ENCODE measurements around the gene ZBTB20.
"Not testable (repeated sequence)": the region's sequence is repeated elsewhere in the genome, so short reads cannot be mapped to it uniquely, and the experiment has no call there.

Gene ZBTB20

DNA sequence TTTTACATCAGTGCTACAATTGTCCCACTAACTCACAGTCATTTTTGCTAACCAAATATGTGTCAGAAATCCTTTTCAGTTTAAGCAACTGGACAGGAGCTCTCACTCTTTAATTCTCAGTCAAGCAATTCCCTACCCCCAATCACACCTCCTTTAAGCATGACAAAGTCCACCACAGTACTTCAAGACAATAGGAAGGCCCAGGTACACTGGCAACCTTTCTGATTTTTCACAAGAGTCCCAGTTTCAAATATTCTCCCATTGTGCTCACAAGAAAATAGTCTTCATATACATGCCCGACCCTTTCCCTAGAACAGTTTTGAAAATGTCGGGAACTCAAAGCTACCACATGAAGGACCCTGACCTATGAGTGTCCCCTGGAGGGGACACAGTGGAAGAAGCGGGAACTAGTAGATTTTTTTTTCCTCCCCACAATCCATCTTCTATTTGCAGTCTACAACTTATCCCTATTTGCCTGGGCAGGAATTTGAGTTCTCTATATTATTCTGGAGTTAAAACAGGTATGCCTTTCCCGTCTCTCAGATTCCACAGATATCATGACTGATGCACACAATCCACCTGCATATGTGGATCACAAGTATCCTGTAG lies 439.7 kb downstream of the ZBTB20 start:
- no peak for DNase-seq

DNA sequence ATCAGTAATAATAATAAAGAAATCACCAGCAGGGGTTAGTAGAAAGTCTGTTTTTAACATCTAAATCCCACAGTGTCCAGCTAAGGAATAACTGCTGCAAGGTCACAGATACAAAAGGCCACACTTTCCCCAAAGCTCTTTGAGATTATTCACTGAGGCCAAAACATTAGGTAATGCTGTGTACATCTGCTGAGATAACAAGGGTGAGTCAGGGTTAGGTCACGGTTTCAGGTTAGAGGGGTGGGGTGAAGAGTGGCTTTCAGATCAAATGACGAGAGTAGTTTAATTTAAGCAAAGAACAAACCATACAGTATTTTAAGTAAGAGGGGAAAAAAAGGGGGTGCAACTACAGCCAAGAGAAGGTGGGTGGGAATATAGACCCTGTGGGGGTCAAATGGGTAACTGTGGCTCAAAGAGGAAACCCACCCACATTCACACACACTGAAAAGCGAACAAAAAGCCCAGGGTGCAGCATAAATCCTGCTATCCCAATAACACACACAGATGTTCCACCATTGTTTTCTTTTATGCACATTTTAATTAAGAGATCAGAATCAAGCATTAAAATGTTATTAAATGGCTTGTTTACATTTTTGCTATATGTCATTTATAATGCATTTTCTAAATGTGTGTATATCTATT lies 440.4 kb downstream of the ZBTB20 start:
- DNase-seq, result peak; percentile 18

DNA sequence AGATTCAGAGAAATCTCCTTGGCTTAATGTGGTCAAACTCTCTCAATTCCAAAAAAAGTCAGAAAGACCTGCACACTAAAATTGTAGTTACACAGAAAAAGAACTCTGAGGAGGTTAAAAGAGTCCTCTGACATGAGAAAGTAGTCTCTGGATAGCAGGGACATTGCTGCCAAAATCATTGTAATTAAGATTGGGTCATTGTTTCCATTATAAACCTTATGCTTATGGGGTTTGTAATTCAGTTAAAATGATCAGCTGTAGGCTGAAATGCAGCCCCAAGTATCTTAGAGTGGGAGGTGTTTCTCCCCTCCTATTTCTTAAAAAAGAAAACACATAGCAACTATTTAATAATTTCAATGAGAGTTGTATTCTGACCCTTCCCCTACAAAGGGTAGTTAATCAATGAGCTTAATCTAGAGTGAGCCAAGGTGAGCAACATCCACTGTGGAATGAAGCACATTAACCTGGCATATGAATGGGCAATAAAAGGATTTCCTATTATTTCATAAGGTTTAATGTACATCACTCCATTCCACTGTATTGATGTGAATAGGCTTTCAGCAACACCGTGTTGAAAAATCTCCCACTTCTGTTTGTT lies 446.4 kb downstream of the ZBTB20 start:
- DNase-seq, result no peak

DNA sequence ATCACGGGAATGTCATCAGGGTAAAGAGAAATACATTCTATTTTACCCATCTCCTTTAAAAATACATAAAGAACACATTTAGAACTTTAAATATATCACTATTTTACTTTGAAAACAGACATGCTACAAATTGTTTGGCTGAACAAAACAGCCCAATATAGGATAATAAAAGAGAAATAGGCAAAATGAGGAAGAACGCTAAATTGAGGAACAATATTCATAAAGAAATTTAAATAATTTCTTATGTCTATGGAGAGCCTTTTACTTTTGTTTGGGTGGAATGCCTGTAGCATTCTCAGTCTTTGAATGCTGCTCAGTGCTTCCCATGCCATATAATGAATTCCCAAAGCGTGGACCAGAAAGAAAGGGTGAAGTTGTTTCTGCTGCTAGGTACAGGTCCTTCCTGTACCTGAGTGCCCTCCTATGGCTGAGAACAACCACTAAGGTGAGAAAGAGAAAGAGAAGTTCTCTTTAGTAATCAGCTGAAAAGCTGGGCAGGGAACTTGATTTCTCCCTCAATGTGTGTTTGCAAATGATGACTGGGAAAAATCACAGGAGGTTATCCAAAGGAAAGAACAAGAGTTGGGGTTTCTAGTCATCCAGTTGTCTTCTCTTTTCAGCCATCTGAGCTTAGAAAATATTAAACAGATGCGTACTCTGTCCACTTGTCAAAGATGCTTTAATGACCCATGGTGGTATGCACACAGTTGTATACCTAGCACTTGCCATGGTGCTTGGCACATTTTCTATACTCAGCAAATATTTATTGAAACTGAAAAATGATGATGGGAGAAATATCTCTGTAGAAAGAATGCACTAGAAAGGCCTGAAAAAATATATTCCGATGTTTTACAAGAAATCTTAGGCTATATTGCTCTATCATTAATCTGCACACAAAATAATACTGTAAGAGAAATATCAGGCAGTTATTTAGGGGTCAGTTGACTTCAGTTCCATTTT lies 448.7 kb downstream of the ZBTB20 start:
- no peak for DNase-seq

DNA sequence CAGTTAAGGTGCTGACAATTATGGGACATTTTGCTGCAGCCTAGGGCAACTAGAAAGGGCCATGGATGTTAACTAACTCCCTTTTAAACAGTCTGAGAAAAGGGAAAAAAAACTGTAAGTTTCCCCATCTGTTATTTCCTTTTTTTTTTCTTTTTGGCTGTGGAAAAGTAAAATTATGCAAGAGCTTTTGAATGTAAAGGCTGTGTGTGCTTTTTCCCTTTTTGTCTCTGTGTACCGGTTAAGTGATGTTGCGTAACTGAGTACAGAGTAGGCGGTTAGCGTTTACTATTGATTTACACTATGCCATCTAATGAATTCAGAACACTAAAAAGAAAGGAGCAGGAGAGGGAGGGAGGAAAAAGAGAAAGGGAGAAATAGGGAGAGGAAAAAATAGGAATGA lies 449.7 kb downstream of the ZBTB20 start:
- DNase-seq, result no peak

DNA sequence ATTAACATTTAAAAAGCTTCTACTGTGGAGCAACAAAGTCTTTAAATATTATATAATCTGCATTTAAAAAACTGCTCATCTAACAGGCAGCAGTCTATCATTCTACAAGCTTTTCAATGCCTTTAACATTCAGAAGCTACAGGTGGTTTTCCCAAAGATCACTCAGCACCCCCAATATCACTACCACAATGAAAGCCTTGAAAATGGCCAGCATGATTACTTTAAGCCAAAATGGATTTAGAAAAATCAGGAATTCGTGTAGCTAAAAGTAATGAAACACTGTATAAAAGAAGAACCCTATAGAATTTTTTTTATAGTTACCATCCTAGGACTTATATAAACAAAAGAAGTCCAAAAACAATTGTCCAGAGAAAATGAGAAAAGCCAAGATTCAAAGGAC lies 452.8 kb downstream of the ZBTB20 start:
- no peak for DNase-seq

DNA sequence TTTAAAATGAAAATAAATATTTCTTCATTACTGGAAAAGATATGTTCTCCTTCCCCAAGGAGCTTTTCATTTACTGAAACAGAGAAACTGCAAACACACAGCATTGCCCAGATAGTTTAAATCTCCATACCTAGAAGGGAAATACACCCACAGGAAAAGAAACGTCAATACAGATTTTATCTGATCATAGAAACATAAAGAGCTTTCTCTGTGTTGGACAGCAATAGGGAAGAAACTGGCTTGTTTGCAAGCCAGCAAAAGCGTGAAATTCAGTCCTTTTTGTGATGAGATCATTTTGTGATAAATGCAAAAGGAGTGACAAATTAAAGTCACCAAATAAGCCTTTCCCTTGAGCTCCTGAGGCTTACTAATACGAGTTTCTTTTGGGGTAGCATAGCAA lies 455.2 kb downstream of the ZBTB20 start:
- DNase-seq, result no peak

DNA sequence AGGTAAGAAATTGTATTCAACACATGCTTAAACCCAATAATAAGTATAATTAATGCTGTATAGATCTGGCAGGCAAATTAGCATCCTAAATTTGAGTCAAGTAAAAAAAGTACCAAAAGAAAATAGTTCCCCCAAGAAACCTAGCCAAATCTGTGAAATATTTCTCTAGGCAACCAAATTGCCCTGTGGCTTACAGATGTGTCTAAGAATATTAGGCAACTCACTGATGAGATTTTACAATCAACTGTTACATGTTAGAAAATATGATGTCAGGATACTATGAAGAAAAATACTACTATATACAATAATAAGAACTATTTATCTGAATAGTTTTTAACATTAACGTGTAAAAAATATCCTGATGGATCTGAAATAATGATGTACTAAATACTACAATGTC lies 456.2 kb downstream of the ZBTB20 start:
- no peak for DNase-seq

DNA sequence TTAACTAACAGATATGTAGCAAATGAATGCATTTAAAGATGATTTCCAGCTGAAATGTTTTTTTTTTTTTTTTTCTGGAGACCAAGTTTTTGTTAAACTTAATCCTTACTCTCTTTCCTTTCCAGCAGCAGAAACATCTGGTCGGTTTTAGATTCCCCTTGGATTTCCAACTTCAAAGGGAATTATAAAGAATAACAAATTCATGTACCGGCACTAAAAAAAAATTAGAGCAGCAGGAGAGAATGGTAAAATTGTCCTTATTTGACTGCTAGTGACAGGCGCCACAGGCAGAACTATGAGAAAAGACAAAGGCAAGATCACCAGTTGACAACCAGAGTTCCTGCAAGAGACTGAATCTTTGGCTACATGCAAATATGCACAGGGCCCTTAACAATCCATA lies 459.9 kb downstream of the ZBTB20 start:
- no peak for DNase-seq

DNA sequence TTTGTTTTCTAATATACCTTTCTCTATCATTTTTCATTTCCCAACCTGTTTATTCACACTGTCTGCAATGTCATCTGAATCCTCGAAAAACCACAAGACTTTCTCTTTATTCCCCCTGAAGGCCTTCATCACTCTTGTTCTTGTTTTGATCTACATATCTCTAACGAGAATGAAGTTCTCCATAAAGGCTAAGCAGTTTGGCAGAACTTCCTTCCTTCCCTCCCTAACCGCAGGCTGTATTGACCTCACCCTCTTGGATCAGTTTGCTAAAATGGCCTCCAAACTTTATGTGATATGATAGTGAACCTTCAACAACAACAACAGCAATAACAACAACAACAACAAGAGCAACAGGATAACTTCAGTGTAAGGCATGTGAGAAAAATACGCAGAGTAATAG lies 460.5 kb downstream of the ZBTB20 start:
- DNase-seq, result no peak

DNA sequence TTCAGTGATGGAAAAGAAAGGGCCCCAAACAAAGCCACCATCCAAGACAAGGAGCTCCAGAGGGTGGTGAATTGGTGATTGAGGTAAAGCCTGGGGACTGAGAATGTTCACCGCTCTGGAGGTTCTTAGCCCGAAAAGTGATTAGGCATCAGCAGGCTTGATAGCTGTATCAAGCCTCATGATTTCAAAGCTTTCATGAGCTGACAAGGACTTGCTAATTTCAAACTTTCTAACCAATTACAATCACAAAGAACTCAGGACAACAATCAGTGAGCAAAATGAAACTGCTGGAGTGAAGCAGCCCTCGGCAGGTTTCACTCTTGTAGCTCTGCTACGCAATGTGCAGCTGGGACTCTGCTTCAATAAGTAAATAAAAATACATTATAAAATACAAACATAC lies 461.9 kb downstream of the ZBTB20 start:
- DNase-seq, result no peak

DNA sequence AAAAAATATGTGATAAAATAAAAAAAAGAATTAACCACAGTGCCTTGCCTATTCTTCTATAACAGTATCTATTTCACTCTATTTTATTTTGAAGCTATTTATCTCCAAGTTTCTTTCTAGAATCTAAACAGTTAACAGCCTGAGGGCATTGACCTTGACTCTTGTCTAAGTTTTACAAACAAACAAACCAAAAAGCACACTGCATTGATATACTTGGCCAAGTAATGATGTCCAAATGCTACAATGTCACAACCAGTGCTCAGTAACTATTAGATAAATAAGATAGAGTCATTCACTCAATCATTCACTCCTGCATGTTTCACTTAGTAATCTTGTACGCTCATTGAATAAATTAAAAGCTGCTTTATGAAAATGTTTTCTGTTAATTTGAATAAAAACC lies 466.8 kb downstream of the ZBTB20 start:
- DNase-seq, result no peak

DNA sequence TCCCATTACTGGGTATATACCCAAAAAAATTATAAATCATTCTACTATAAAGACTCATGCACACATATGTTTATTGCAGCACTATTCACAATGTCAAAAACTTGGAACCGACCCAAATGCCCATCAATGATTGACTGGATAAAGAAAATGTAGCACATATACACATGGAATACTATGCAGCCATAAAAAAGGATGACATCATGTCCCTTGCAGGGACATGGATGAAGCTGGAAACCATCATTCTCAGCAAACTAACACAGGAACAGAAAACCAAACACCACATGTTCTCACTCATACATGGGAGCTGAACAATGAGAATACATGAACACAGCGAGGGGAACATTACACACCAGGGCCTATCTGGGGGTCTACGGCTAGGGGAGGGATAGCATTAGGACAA lies 467.3 kb downstream of the ZBTB20 start:
- DNase-seq, result not testable (repeated sequence)

DNA sequence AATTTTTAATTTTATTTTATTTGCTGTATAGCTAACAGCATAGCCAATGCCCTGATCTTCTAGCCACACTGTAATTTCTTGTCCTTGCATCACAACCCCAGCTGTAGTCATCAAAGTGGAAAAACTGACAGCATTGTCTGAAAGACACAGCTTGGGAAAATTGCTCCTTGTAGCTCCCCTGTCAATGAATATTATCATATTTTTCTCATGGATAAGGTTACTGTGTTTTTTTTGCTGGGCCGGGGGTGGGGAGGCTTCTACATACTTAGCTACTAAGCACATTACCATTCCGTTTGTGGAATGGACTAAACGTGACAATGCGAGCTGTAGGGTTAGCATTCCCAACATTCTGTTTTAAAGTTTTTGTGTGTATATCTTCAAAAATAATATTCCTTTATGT lies 472.0 kb downstream of the ZBTB20 start:
- no peak for DNase-seq

DNA sequence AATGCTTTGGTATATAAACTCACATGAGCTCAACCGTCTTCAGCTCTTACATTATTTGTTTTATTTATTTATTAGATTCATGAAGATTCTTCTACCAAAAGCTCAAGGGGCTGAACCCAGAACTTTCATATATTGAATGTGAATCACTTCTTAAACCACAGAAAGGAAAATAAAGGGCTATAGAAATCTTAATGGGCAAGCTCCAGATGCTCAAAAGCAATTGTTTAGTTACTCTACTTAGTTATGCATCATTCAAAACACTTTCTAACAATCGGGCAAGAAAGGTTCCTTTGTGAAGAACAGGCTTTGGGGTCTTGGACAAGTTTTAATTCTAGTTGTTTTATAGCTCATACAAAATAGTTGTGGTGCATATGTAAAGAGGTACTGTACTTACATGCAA lies 473.1 kb downstream of the ZBTB20 start:
- no peak for DNase-seq

DNA sequence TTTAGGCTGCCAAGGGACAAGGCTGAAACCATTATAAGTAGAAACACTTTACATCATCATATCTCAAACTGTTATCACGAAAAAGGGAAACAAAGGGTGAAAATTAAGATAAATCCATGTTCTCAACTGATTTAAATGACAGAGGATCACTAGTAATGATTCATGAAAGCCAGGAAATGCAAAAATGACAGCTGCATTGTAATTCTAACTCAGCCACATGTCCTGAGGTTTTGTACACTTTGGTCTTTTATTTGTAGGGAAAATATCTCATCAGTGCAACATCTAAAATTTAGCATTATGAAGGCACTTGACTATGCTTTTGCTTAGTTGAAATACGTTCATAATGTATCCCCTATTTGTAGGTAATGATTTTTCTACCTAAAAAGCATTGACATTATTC lies 473.6 kb downstream of the ZBTB20 start:
- no peak for DNase-seq

DNA sequence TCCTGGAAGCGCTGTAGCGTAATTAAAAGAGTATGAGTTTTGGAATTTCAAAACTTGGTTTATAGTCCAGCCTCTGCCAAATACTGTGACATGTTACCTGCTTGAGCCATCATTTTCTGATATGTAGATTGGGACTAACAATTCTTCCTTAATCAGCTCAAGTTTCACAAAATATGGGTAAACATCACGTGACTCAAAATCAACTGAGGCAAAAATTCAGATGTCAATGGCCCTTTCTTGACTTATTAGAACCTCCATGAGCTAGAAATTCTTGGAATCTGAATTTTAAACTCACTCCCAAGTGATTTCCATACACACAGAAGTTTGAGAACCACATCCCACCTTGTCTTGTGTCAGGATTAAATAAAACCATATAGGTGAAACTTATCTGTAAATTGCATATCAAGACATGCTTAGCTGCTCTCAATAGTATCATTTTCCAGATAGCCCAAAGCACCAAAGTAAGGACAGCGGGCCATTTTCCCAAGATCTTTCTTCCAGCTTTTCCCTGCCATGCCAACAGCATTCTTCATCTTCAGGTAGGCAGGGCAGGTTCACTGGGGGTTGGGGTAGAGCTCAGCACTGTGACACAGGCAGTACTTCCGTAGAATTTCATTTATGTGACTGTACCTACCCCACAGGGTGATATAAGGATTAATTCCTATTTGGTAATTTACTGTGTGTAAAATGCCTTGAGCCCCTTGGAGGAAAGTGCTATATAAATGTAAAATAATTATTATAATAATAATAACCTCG lies 474.2 kb downstream of the ZBTB20 start:
- no peak for DNase-seq

DNA sequence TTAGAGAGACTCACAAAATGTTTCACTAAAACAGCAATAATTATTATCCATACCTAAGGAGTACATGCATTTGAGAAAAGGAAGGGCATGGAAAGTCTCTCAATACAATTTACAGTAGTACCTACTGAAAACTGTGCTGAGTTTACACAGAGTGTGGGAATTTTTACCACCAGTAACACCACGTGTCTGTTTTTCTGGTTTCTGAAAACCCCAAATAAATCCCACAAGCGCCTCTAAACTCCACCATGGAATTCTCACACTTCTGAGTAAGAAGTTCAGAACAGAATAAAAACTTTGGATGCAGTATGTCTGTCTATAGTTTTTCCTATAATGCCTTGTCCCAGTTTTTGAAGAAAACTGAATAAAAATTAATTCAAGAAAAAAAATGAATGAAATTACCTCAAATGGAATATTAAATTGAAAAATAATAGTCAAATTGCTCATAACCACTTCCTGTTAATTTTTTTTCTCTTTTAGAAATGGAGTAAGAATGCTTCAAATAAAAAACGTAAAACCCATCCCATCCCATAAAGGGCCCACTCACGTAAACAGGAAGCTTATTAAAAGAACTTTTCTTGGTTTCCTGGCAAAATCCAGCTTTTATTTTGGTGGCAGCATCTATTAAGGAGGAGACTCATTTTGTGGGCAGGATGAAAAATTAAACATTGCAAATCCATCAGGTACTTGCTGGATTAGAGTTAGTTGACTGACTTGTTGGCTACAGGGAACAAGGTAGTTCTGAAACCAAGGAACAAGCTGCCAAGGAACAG lies 475.2 kb downstream of the ZBTB20 start:
- DNase-seq, result no peak

DNA sequence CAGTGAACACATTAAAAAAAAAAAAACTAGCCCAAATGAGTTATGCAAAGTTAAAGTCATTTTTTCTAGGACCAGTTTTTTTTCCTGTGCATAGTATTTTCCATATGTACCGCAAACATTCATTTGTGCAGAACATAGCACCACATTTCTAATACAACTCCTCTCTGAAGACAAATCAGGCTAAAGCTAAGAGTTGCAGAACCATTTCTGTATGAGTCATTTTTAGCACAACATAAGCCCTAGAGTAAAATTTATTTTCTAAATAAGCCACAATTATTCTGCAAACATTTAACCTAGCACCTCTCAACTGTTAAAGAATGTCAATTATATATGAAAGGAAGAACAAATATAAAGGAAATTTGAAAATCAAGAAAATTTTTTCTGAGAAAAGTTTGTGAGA lies 477.5 kb downstream of the ZBTB20 start:
- no peak for DNase-seq

DNA sequence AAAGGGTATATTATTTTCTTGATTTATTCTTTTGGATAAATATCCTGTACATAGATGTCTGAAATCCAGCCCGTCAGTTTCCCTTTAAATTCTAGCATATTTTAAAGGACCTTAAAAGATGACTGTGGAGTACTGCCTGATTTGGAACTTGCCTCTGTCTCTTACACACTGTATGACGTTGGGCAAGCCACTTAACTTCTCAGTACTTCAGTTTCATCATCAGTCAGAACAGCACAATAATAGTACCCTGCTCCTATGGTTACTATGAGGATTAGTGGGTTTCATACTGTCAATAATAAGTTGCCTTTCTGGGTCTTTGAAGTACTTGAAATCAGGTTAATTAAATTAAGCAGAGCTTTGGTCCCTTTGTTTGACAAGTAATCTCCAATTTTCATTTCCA lies 479.0 kb downstream of the ZBTB20 start:
- DNase-seq, result no peak

DNA sequence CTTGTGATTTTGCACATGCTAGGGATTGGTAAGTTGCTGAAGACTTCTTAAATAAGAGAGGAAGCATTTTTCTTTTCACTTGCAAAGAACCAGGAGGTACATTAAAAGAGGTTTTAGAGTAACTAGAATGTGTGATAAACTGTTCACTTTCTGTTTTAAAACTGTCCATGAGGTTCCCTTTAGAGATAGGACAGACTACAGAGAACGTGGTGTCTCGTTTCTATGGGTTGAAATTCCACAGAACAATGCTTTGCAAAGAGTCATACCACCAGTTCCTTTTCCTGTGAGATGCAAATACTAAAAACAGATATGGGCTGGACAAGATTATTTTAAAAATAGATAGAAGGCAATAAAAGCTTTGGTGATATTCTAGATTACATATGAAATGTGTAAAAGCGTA lies 480.5 kb downstream of the ZBTB20 start:
- DNase-seq, result no peak

DNA sequence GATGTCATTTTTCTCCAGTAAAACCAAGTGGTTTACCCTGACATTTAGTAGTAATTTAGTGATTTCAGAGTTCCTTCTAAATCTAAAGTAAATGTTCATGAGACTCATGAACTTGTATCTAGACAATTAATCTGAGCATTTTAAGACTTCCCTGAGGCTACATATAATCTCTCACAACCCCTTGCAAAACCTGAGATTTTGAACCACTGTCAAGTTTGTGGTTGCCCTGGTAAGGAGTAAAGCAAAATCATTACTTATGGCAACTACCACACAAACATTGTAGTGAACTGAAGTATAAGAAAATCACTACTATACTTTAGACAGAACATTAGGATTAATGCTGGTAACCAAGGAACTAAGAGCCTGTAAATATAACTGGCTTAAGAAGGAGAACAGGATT lies 483.1 kb downstream of the ZBTB20 start:
- DNase-seq, result no peak
